SK-N-MC (cell line): ENCODE data around the gene FAAP20.

Experiments used
- EZH2 ChIP-seq: fragments of 200-600 bp; sonication (generic); IDR thresholded peaks from one replicate; pipeline ENCODE4 v1.6.1; 2017; ENCODE audit warnings: antibody characterized with exemption
- FOXP2 ChIP-seq: optimal IDR thresholded peaks from 2 replicates; pipeline ENCODE3; 2011; ENCODE audit warnings: mild to moderate bottlenecking, moderate library complexity; ENCODE audit not compliant: insufficient read depth; ENCODE audit errors: extremely low read length, control extremely low read depth
- POLR2AphosphoS5 ChIP-seq: IDR thresholded peaks from 2 replicates; pipeline ENCODE4 v1.6.1; 2012; ENCODE audit warnings: mild to moderate bottlenecking, low read depth, low read length, borderline replicate concordance

DNA sequence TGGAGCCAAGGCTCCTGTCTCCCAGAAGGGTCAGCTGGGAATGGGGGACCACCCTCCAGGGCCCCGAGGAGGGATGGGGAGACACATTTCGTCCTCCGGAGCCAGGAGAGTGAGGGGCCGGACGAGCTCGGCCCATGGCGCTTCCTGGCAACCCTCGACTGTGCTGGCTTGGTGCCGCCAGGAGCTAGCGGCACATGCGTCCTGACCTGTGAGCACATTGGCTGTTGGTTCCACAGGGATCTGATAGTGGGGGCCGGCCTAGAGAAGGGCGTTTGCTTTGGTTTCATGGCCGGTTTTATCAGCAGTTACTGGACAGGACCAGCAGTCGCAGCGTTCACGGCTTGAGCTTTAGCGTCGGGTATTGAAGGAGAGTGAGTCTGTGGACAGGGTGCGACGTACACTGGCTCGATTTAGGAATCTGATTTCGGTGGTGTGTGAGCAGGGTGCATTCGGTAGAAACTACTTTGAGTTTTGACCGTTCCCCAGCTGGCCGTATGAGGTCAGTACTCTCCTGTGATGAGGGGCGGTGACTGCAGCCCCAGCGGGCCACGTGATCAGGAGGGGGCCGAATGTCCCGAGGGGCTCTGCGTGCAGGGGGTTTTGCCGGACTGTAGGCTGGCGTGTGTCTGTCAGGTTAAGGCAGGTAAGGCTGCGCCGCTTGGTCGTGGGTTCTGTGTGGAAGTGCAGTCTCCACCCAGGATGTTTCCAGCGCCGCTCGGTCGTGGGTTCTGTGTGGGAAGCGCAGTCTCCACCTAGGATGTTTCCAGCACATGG, 18.7 kb downstream of the FAAP20 start:
- no peak for TF ChIP-seq POLR2AphosphoS5
- no peak for TF ChIP-seq FOXP2
- no peak for TF ChIP-seq EZH2
